Muscle of back (tissue), 11 donors: ENCODE measurements around the gene TXNDC15. TPM values are rescaled to one million over a fixed set of nuclear protein-coding genes. Genes with fewer than 3 reads are reported as not detected.
"Not testable (repeated sequence)": the region's sequence is repeated elsewhere in the genome, so short reads cannot be mapped to it uniquely, and the experiment has no call there.

Experiments used
- DNase-seq, 3 donors: peaks; one replicate each; pipeline versions ENCODE4 v3.0.0 to v3.0.0-alpha.2; 2013
- polyA plus RNA-seq, 10 donors: library from polyadenylated mRNA; unstranded; fragments of 120-200 nt; gene quantifications; one replicate each; pipeline ENCODE4 v1.2.1, GENCODE V29; 2013; ENCODE audit not compliant: insufficient read length in 10 of 10

Gene TXNDC15
- polyA plus RNA-seq, 10 donors = 65.3 to 110 (median 81.3) TPM

DNA sequence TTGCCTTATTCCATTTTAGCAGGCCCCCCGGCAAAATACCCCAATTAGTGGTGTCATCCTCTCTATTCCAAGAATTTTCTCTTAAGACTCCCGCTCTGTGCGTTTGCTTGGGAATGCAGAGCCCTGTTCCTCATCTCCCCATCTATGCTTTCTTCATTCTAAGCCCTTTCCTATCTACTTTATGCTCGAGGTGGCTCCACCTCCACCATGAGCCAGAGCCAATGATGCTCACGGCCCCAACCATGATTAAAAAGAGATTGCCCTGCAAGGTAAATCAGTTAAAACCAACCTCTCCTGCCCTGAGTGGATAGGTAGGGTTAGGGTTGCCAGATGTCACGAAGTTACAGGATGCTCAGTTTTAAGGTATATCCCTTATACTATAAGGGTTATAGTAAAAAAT is 677 bp upstream of the TXNDC15 start:
- DNase-seq = peak in 1 of 3 donors; percentile 7

DNA sequence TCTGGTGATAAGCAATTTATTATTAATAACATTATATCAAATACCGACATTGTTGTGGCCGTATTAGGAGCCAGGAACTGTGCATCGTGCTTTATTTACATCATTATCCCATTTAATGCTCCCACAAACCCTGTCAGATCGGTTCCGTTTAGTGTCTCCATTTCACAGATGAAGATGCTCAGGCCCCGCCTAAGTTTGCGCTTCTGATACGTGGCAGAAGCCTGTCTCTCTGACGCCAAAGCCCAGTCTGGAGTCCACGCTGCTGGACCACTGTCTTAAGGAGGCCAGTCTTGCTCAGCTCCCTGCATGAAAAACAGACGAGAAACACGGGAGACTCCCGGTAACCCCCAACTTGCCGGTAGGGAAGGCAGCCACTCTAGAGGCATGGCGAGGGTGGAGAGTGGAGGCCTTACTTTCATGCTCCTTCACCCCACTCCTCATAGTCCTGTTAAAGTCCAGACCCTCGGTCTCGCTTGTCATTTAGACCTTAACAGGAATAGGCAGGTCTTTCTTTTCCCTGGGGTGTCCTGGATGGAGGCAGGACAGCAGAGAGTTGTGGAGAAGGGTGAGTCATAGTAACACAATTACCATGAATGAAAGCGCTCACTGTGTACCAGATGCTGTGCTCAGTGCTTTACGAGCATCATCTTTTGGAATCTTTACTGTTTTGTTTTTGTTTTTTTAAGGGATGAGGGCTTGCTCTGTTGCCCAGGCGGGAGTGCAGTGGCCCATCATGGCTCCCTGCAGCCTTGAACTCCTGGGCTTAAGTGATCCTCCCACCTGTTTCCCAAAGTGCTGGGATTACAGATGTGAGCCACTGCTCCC is 872 bp downstream of the TXNDC15 start:
- peak; percentile 88 to 95 (median 91) for DNase-seq

DNA sequence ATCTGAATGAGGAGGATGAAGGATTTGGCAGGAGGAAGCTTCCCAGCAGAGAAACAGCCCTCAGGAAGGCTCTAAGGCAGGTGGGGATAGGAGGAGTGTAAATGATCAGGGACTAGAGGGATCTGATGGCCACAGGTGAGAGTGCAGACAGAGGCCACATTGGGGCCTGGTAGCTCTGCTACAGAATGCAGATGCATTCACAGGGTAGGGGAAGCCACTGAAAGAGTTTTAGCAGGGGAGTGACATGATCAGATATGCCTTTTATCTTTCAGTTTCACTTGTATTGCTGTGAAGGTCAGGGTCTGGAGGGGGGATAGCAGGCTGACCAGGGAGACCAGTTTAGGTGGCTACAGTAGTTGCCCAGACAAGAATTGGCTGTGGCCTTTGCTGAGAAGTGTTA is 3.0 kb downstream of the TXNDC15 start:
- DNase-seq = no peak

DNA sequence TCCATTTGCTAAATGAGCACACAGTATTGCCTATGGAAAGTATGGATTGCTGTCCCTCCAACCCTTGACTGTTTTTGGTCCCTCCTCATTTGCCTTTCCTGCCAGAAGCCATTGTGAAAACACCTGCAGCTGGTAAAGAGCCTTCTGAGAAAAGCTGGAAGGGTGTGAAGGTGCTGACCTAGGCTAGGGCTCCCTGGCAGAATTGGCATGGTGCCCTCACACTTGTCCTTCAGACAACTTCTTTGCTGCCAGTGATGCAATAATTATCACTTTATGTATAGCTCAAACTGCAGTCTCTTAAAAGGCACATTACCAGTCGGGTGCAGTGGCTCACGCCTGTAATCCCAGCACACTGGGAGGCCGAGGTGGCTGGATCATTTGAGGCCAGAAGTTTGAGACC is 4.2 kb downstream of the TXNDC15 start:
- DNase-seq = no peak

DNA sequence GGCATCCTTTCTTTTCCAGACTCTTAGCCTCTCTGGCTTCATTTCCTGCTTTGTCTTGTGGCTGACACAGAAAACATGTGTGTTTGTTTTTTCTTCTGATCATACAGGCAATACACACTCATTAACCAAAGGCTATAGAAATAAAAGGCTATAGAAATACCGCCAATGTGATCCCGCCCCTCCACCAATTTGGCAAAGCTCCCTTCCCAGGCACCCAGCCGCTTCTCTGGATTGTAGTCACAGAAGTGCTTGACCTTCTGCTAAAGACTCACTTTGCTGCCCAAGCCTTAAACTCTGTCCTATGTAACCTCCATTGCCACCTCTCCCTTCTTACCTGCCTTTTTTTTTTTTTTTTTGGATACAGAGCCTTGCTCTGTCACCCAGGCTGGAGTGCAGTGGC is 5.3 kb downstream of the TXNDC15 start:
- DNase-seq = no peak

DNA sequence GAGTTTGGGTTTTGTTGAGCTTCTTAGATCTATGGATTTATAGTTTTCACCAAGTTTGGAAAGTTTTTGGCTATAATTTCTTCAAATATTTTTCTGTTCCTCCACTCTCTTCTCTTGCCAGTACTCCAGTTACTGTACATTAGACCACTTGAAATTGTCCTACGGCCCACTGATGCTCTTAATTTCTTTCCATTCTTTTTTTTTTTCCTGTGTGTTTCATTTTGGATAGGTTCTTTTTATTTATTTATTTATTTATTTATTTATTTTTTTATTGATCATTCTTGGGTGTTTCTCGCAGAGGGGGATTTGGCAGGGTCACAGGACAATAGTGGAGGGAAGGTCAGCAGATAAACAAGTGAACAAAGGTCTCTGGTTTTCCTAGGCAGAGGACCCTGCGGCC is 6.8 kb downstream of the TXNDC15 start:
- DNase-seq = not testable (repeated sequence)

DNA sequence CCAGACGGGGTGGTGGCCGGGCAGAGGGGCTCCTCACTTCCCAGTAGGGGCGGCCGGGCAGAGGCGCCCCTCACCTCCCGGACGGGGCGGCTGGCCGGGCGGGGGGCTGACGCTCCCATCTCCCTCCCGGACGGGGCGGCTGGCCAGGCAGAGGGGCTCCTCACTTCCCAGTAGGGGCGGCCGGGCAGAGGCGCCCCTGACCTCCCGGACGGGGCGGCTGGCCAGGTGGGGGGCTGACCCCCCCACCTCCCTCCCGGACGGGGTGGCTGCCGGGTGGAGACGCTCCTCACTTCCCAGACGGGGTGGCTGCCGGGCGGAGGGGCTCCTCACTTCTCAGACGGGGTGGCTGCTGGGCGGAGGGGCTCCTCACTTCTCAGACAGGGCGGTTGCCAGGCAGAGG is 7.5 kb downstream of the TXNDC15 start:
- not testable (repeated sequence) for DNase-seq

DNA sequence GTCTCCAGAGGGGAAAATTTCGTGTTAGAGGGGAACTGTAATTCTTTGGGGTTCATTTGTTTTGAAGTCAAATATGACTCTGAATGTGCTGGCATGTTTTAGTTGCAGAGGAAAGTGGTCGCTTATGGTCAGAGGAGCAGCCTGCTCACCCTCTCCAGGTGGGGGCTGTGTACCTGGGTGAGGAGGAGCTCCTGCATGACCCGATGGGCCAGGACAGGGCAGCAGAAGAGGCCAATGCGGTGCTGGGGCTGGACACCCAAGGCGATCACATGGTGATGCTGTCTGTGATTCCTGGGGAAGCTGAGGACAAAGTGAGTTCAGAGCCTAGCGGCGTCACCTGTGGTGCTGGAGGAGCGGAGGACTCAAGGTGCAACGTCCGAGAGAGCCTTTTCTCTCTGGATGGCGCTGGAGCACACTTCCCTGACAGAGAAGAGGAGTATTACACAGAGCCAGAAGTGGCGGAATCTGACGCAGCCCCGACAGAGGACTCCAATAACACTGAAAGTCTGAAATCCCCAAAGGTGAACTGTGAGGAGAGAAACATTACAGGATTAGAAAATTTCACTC is 13.5 kb downstream of the TXNDC15 start:
- DNase-seq = no peak

DNA sequence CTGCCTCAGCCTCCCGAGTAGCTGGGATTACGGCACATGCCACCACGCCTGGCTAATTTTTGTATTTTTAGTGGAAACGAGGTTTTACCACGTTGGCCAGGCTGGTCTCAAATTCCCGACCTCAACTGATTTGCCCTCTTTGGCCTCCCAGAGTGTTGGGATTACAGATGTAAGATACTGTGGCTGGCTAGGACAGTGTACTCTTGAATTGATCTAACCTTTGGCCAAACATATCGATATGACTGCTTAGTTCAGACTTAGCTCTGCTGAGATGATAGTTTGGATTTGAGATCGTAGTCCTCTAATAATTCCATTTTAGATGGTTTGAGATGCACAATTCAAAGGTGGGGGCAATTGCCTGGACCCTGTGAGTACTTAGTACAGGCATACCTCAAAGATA is 15.2 kb downstream of the TXNDC15 start:
- no peak for DNase-seq

DNA sequence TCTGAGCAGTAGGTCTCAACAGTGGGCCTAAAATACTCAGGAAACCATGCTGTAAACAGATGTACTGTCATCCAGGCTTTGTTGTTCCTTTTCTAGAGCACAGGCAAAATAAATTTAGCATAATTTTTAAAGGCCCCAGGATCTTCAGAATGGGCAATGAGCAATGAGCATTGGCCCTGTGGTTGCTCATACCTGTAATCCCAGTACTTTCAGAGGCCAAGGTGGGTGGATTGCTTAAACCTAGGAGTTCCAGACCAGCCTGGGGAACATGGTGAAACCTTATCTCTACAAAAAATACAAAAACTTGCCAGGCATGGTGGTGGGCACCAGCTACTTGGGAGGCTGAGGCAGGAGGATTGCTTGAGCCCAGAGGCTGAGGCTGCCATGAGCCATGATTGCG is 17.3 kb downstream of the TXNDC15 start:
- no peak for DNase-seq

DNA sequence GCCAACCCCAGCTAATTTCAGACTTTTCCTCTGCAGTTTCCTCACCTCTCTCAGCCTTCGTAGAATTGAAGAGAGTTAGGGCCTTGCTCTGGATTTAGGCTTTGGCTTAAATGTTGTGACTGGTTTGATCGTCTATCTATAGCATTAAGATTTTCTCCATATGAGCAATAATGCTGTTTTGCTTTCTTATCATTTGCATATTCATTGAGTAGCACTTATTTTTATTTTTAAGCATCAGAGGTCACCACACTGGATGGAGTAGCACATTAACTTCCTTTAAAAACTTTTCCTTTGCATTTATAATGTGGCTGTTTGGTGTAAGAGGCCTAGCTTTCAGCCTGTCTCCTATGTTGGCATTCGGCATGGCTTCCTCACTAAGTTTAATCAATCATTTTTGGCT is 18.1 kb downstream of the TXNDC15 start:
- DNase-seq = no peak

DNA sequence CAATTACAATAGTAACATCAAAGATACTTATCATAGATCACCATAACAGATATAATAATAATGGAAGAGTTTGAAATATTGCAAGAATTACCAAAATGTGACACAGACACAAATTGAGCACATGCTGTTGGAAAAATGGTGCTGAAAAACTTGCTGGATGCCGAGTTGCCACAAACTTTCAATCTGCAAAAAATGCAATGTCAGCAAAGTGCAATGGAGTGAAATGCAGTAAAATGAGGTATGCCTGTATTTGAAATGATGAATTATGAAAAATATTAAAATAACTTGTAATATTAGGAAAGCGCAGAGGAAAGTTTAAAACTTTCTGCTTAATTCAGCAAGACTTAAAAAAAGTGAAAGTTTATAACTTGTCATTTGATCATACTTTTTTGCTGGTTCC is 18.8 kb downstream of the TXNDC15 start:
- no peak for DNase-seq

DNA sequence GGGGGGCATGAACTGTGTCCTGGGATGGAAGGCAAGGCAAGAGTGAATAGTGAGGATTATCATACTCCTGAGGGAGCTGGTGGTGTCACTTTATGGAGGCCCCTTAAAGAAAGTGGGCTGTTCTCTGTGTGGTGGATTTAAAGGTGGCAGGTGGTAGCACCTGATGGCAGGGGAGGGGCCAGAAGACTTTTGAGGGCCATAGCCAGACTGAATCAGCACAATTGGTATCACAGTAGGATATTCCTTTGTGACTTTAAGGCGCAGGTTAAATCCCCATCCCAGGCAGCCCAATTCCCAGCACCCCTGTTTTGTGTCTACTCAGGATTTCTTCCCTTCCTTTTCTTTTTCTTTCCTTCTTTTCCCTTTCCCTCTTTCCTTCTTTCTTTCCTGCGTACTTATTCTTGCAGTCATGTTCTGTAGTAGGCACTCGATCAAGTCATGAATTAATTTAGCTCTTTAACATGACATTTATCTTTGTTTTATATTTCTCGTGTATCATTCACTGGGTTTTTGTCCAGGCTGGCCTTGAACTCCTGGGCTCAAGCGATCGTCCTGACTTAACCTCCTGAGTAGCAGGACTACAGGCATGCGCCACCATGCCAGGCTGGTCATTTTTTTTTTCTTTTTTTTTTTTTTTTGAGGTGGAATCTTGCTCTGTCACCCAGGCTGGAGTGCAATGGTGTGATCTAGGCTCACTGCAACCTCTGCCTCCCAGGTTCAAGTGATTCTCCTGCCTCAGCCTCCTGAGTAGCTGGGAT is 19.8 kb downstream of the TXNDC15 start:
- DNase-seq = no peak

DNA sequence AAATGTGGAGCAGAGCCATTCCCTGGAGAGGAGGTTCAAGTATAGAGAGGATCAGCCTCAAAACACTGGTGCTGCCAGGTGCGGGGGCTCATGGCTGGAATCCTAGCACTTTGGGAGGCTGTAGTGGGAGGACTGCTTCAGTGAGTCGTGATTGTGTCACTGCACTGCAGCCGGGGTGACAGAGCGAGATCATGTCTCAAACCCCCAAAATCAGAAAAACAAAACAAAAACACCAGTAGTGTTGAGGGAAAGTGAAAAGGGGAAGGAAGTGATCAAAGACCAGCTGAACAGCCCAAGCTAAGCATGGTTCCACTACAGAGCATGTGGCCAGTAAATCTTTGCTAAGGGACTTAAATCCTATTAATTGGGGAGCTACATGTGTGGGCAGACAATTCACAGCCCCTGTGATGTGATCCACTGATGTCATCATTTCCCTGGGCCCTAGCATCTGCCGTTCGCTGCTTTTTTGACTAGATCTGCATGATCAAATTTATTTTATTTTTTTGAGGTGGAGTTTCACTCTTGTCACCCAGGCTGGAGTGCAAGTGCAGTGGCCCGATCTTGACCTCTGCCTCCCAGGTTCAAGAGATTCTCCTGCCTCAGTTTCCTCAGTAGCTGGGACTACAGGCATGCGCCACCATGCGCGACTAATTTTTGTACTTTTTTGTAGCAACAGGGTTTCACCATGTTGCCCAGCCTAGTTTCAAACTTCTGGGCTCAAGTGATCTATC is 28.1 kb downstream of the TXNDC15 start:
- DNase-seq = no peak

DNA sequence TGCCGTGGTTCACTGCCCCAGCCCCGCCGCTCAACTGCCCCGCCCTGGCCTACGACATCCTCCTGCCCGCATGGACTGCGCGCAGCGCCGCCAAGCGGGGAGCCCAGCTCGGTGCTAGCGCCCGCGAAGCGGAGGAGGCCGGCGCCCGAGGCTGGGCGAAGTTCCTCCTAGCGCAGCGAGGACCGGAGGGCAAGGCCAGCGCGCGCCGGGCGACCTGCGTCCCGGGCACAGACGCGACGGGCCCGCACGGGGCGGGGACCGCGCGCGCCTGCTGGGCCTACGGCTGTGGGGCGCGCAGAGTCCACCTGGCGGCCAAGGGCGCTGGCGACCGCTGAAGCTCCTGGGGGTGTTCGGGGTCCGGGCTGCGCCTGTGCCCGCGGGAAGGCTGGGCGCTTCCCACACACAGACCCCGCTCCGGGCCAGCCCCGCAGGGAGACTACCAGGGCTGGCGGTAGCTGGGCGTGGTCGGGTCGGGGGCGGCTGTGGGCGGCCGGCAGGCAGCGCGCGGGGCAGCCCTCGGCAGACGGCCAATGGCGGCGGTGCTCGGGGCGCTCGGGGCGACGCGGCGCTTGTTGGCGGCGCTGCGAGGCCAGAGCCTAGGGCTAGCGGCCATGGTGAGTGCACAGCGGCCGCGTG is 30.6 kb downstream of the TXNDC15 start, which contains the start of gene PCBD2:
TSS of gene PCBD2 (plus strand) at position 522 of the 636 bp plus-strand sequence. CDS start at position 531, 9 bp downstream.
- peak; percentile 89 to 97 (median 95) for DNase-seq

DNA sequence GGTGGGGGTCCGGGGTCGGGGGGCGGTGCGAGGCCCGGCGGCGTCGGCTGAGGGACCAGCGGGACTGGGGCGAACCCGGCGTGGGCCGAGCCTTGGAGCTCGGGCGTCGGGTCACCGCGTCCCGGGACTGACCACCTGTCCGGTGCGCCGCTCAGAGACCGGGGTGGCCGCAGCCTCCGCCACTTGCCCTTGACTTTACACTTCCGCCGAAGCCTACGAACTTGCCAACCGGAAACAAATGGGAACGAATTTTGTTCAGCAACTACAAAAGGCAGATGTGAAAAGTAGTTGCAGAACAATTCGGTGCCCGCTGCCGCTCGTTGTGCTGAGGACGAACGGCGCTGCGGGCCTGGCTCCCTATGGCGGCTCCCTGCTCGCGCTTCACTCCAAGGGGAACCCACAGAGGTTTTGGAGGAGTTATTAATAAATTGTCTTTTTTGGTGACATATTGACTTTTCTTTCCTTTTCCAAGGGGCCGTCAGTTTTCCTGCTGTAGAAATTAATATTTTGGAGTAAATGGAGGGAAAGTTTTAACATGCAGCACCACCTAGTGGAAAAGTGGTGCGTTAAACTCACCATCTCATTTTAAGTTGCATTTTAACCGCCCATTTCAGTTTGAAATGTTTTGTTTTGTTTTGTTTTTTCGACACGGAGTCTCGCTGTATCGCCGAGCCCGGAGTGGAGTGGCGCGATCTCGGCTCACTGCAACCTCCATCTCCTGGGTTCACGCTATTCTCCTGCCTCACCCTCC is 31.2 kb downstream of the TXNDC15 start:
- DNase-seq = peak; percentile 68 to 92 (median 85)

DNA sequence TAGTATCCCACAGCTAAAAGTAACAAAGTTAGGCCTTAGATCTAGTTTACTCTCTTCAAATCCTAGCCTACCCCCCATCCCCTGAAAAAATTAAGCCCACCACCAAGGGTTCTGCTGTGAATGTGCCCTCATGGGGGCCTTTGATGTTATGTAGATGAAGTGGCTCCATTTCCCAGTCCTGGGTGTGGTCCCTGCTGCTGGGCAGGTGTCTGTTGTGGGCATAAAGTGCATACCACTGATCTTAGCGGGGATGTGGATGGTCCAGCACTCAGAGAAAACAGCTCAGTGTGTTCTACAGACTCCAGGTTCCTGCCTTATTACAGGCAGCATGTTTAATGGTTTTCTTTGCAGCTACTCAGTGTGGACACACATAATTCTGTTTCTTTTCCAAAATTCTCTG is 32.6 kb downstream of the TXNDC15 start:
- no peak for DNase-seq

DNA sequence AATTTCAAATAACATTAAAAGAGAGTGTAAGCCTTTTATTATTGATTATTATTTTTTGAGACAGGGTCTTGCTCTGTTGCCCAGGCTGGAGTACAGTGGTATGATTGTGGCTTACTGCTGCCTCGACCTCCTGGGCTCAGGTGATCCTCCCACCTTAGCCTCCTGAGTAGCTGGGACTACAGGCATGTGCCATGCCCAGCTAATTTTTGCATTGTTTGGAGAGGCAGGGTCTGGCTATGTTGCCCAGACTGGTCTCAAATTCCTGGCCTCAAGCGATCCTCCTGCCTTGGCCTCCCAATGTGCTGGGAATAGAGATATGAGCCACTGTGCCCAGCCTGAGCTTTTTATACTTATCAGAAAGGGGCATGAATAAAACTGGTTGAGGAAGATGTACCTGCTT is 36.6 kb downstream of the TXNDC15 start:
- DNase-seq = not testable (repeated sequence)

DNA sequence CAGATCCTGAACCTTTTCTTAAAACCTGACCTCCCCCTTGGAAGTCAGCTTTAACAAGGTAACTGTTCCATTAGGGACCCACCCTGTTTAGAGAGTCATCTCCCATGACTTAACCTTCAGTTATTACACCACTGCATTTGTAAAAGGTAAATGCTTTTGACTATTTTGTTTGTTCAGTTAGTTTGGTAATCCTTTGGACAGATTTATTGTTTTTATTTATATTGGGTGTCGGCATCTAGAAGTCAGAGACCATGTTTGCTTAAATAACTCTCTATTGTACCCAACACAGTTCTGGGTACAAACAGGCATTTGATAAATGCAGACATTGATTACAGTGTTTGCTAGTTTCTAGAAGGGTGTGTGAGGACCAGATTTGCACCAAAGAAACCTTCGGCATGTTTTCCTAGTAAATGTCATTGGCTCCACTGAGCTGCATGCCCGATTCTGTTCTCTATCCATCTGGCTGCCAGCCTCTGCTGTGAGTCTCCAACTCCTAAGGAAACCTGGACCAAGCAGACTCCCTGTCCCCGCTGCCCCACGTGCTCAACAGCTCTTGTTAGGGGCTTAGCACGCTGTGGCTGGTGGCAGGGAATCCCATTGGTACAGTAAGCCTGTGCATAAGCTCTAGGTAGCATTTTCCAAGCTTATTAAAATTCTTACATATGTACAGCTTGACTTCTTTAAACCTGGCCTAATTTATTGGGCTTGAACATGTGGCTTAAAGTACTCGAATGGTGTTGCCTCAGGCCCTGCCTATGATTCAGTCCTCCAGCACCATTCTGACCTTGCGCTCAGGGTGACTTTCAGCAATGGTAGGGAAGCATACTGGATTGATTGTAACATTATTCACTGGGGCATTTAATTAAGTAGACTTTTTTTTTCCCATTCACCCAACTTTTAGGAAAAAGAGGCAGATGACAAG is 37.4 kb downstream of the TXNDC15 start:
- no peak for DNase-seq

DNA sequence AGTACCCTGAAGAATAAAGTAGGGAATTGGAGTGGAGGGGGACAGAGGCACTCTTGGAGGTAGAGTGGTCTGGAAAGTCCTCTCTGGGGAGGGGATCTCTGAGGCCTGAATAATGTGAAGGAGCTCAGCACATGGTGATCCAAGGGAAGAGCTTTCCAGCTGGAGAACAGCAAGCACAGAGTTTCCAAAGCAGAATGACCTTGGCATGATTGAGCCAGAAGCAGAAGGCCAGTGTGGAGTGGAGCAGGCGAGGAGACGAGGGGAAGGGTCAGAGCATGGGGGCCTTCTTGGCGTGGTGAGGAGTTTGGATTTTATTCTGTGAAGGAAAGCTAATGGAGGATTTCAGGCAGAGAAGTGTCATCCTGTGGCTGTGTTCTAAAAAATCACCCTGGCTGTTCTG is 39.1 kb downstream of the TXNDC15 start:
- no peak for DNase-seq
